Mesodermal cell (in vitro differentiated cells): ENCODE results near the gene ACSL5.

ENCODE experiments used
- H3K27ac ChIP-seq: 2 replicates; pipeline ENCODE4 v1.7.0; 2013; ENCODE audit warnings: mild to moderate bottlenecking, low read depth, low read length, moderate library complexity; ENCODE audit not compliant: severe bottlenecking
- H3K36me3 ChIP-seq: 2 replicates; pipeline ENCODE4 v1.7.1; 2013; ENCODE audit warnings: mild to moderate bottlenecking, low read length, moderate library complexity; ENCODE audit not compliant: control insufficient read depth, insufficient read depth
- H3K4me1 ChIP-seq: one replicate; pipeline ENCODE4 v1.7.1; 2013; ENCODE audit warnings: mild to moderate bottlenecking, low read length; ENCODE audit not compliant: insufficient read depth, control insufficient read depth, poor library complexity, severe bottlenecking
- H3K4me3 ChIP-seq: 2 replicates; pipeline ENCODE4 v1.7.0; 2013; ENCODE audit warnings: low read length, control low read depth, mild to moderate bottlenecking; ENCODE audit not compliant: insufficient read depth, poor library complexity, severe bottlenecking; ENCODE audit errors: extremely low read depth
- H3K9me3 ChIP-seq: 2 replicates; pipeline ENCODE4 v1.7.1; 2013; ENCODE audit warnings: mild to moderate bottlenecking, low read length, moderate library complexity; ENCODE audit not compliant: control insufficient read depth
- WGBS, 2 experiments: methylation state at CpG; one replicate each; pipeline ENCODE4 v1.1.5; 2013; ENCODE audit warnings: missing lambda C conversion rate in 2 of 2; ENCODE audit not compliant: insufficient coverage in 2 of 2; 5-methylcytosine and 5-hydroxymethylcytosine counted together

ACSL5 gene

DNA sequence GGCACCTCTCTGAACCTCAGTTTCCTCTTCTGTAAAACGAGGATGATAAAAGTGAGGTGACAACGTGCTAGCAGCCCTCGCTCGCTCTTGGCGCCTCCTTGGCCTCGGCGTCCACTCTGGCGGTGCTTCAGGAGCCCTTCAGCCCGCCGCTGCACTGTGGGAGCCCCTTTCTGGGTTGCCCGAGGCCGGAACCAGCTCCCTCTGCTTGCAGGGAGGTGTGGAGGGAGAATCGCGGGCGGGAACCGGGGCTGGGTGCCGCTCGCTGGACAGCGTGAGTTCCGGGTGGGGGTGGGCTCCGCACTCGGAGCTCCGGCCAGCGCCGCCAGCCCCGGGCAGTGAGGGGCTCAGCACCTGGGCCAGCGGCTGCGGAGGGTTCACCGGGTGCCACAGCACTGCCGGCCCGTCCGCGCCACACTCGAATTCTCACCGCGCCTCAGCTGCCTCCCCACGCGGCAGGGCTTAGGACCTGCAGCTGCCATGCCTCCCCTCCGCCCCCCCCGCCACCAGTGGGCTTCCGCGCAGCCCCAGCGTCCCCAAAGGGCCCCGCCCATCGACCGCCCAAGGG is 24.3 kb upstream of the ACSL5 start:
- no peaks in the 10 kb centered on the region for H3K36me3 ChIP-seq
- no peak overlapping the region for H3K4me3 ChIP-seq
- WGBS, 2 experiments = 95 to 96% methylated on average over 29 to 45 of the region's 46 CpGs
- H3K9me3 ChIP-seq = no peaks in the 10 kb centered on the region
- no peak overlapping the region for H3K27ac ChIP-seq
- no peaks in the 10 kb centered on the region for H3K4me1 ChIP-seq

- Histone ChIP-seq H3K36me3 (no peaks in the 10 kb centered on the region), H3K4me3 (no peak overlapping the region), H3K27ac (no peak overlapping the region), H3K9me3 (no peaks in the 10 kb centered on the region), H3K4me1 (no peaks in the 10 kb centered on the region)
- WGBS, 2 experiments = 90 to 93% methylated on average over 7 of the region's 8 CpGs
Measured at GRCh38 chr10:112351146-112351545, 22.8 kb upstream of the ACSL5 start.

- no CpG with 5 or more reads among the region's 3 CpGs for WGBS, 2 experiments
- Histone ChIP-seq H3K27ac (no peak overlapping the region), H3K36me3 (no peaks in the 10 kb centered on the region), H3K9me3 (no peaks in the 10 kb centered on the region), H3K4me3 (no peak overlapping the region), H3K4me1 (no peaks in the 10 kb centered on the region)
Measured at GRCh38 chr10:112352044-112352443, 21.9 kb upstream of the ACSL5 start.

- H3K27ac ChIP-seq = no peak overlapping the region
- no peak overlapping the region for H3K4me3 ChIP-seq
- no peaks in the 10 kb centered on the region for H3K9me3 ChIP-seq
- no peaks in the 10 kb centered on the region for H3K36me3 ChIP-seq
- H3K4me1 ChIP-seq = no peaks in the 10 kb centered on the region
Measured at GRCh38 chr10:112353046-112353445, 20.9 kb upstream of the ACSL5 start.

- H3K36me3 ChIP-seq = no peaks in the 10 kb centered on the region
- whole genome bisulfite sequencing, 2 experiments = 60 to 100% methylated on average over 2 of the region's 5 CpGs
- peaks cover 9% of the 10 kb centered on the region for H3K4me1 ChIP-seq
- H3K9me3 ChIP-seq = no peaks in the 10 kb centered on the region
- H3K4me3 ChIP-seq = no peak overlapping the region
- no peak overlapping the region for H3K27ac ChIP-seq
Measured at GRCh38 chr10:112356686-112357085, 17.2 kb upstream of the ACSL5 start.

DNA sequence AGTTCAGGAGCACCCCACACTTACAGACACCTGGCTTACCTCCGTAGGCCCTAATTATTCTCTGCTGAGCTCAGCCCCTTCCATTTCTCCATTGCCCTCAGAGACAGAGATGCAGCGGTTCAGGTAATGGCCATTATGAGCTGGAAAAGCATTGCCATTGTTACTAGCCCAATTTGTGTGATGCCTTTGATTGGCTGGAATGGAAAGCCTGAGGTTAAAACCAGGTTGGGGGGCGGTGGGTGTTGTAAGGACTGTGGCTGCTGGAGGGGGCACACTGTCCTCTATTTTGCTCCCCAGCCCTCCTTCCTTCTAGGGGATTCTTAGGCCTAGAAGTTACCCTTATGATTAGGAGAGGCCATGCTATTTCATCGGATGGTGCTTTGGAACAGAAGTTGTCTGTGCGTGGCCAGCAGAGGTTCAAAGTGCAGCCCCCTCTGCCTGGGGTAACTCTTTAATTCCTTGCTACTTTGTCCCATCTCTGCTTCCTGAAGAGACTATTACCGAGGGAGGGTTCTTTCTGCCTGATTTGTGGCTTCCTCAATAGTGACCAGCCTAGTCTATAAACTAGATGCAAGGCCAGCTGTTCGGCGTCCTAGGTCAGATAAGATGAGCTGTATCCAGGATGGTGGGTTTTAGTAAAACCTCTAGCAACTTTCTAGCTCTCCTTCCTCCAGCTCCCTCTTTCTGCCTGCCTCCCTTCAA is 14.2 kb upstream of the ACSL5 start:
- 88 to 92% methylated on average over 4 to 5 of the region's 8 CpGs for WGBS, 2 experiments
- H3K4me1 ChIP-seq = peaks cover 20% of the 10 kb centered on the region
- no peaks in the 10 kb centered on the region for H3K9me3 ChIP-seq
- no peaks in the 10 kb centered on the region for H3K36me3 ChIP-seq
- no peak overlapping the region for H3K27ac ChIP-seq
- H3K4me3 ChIP-seq = no peak overlapping the region

GRCh38 chr10:112360308-112361270 is 13.3 kb upstream of the ACSL5 start:
- Histone ChIP-seq H3K4me1 (peaks cover 20% of the 10 kb centered on the region), H3K36me3 (no peaks in the 10 kb centered on the region), H3K9me3 (no peaks in the 10 kb centered on the region), H3K4me3 (no peak overlapping the region), H3K27ac (no peak overlapping the region)
- WGBS, 2 experiments = 77 to 87% methylated on average over 8 to 13 of the region's 13 CpGs

DNA sequence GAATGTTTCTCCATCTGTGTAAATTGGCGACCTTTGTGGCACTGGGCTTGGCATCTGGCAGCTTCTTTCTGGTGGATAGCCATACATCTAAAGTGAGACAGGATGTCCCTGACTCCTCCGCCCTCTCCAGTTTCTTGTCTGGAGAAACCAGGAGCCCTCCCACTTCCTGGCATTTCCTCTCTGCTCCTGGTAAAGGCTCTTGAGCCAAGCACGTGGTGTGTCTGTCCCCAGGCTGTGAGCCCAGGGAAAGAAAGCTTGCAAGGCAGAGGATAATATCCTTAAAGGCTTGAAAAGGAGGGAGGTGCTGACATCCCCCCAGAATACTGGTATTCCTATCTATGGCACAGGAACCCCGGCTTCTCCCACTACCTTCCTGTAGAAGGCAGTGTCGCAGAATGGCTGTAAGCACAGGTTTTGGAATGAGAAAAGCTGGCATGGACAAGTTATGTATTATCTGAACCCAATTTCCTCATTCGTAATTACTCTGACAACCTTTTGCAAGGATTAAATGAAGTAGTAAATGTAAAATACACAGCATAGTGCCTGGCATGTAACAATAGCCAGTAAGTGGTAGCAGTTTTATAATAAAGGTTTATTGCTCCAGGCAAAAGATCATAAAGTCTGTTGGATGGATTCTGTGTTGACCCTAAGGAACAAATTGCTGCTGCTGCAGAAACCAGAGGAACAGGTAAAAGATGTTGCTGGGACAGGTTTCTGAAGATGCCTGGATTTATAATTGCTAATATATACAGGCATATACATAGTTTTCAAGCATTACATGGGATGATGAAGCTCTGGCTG is 11.8 kb upstream of the ACSL5 start:
- WGBS, 2 experiments = 72 to 94% methylated on average over 2 to 4 of the region's 6 CpGs
- Histone ChIP-seq H3K4me3 (no peak overlapping the region), H3K4me1 (peaks cover 20% of the 10 kb centered on the region), H3K27ac (no peak overlapping the region), H3K36me3 (no peaks in the 10 kb centered on the region), H3K9me3 (no peaks in the 10 kb centered on the region)

DNA sequence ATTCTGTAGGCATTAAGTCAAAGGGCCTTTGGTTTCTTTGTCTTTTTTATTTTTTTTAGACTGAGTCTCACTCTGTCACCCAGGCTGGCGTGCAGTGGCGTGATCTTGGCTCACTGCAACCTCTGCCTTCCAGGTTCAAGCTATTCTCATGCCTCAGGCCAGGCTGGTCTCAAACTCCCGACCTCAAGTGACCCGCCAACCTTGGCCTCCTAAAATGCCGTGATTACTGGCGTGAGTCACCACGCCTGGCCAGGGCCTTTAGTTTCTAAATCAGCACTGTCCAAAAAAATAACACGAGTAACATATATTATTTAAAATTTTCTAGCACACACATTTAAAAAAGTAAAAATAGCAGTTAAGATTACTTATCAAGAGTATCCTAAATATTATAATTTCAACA is 11.1 kb upstream of the ACSL5 start:
- peaks cover 20% of the 10 kb centered on the region for H3K4me1 ChIP-seq
- no peak overlapping the region for H3K27ac ChIP-seq
- 93 to 94% methylated on average over 4 to 7 of the region's 8 CpGs for WGBS, 2 experiments
- H3K9me3 ChIP-seq = no peaks in the 10 kb centered on the region
- no peaks in the 10 kb centered on the region for H3K36me3 ChIP-seq
- H3K4me3 ChIP-seq = no peak overlapping the region
